ENCODE measurements around the gene TRPC4. TPM values are rescaled to one million over a fixed set of nuclear protein-coding genes. Genes with fewer than 3 reads are reported as not detected.

TRPC4 gene
- total and polyA plus RNA-seq, 12 donors = 0.26 to 3.9 (median 1.0) TPM; not detected in 1

DNA sequence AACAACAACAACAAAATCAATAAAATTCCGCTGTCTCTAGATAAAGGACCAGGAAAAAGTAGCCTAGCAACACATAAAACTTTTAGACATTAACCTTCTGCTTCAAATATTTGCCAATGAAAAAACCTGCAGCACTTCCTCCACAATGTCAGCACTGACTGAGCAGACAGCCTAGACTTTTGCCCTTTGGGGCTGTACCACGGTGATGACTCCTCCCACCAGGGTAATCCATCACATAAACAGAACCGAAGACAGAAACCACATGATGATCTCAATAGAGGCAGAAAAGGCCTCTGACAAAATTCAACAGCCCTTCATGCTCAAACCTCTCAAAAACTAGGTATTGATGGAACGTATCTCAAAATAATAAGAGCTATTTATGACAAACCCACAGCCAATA, 30.2 kb upstream of the TRPC4 start:
- WGBS, 2 donors = 61 to 67% methylated on average over 4 of the region's 4 CpGs
- Histone ChIP-seq H3K9me3 (peaks cover 0 to 18% (median 0%) of the 10 kb centered on the region in 11 donors), H3K27me3 (no peaks in the 10 kb centered on the region), H3K27ac (no peak overlapping the region), H3K4me1 (no peaks in the 10 kb centered on the region), H3K4me3 (no peak overlapping the region), H3K36me3 (no peaks in the 10 kb centered on the region)
- DNase-seq (no peak), ATAC-seq (no peak)
- intact Hi-C loops (cut with DNase I) = no loop called here
- TF ChIP-seq, protein P1, sequence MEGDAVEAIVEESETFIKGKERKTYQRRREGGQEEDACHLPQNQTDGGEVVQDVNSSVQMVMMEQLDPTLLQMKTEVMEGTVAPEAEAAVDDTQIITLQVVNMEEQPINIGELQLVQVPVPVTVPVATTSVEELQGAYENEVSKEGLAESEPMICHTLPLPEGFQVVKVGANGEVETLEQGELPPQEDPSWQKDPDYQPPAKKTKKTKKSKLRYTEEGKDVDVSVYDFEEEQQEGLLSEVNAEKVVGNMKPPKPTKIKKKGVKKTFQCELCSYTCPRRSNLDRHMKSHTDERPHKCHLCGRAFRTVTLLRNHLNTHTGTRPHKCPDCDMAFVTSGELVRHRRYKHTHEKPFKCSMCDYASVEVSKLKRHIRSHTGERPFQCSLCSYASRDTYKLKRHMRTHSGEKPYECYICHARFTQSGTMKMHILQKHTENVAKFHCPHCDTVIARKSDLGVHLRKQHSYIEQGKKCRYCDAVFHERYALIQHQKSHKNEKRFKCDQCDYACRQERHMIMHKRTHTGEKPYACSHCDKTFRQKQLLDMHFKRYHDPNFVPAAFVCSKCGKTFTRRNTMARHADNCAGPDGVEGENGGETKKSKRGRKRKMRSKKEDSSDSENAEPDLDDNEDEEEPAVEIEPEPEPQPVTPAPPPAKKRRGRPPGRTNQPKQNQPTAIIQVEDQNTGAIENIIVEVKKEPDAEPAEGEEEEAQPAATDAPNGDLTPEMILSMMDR (IDR thresholded peaks at IDR 0.05) = no peak

DNA sequence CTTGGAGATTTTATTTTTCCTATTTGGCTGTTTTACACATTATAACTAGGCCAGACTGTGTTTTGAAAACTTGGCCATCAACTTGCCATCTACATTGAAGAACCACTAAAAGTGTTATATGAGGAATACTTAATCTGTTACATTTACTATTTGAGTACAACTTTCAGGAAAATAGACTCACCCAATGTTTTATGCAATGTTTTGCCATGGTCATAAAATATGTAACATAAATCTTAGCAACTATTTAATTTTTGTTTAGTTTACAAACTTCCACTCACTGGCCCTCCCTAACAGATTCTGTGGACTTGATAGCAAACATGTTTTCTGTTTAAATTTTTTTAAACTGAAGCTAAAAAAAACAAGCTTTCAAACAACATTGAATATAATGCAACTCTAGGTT, 23.7 kb upstream of the TRPC4 start:
- Histone ChIP-seq H3K36me3 (no peaks in the 10 kb centered on the region), H3K4me1 (no peaks in the 10 kb centered on the region)
- intact Hi-C loops (cut with DNase I) = no loop called here

GRCh38 chr13:37889820-37890219, 20.2 kb upstream of the TRPC4 start:
- Histone ChIP-seq H3K27ac (no peak overlapping the region), H3K27me3 (no peaks in the 10 kb centered on the region), H3K4me1 (no peaks in the 10 kb centered on the region), H3K9me3 (no peaks in the 10 kb centered on the region), H3K36me3 (no peaks in the 10 kb centered on the region), H3K4me3 (no peak overlapping the region)
- ATAC-seq = no peak
- no peak for DNase-seq
- WGBS, 2 donors = 66 to 68% methylated on average over 4 of the region's 4 CpGs
- TF ChIP-seq, protein P1 (IDR thresholded peaks at IDR 0.05) = no peak
- intact Hi-C loops (cut with DNase I) = no loop called here

More for the DNA sequence above, 23.7 kb upstream of the TRPC4 start:
- TF ChIP-seq, protein P1 (IDR thresholded peaks at IDR 0.05) = no peak
- ATAC-seq (no peak), DNase-seq (no peak)
- Histone ChIP-seq H3K27ac (no peak overlapping the region), H3K9me3 (peaks cover 0 to 3% (median 0%) of the 10 kb centered on the region in 11 donors), H3K4me3 (no peak overlapping the region), H3K27me3 (no peaks in the 10 kb centered on the region)

GRCh38 chr13:37889102-37889501, 19.5 kb upstream of the TRPC4 start:
- Histone ChIP-seq H3K36me3 (no peaks in the 10 kb centered on the region), H3K4me3 (no peak overlapping the region), H3K9me3 (no peaks in the 10 kb centered on the region), H3K27me3 (no peaks in the 10 kb centered on the region), H3K4me1 (no peaks in the 10 kb centered on the region), H3K27ac (no peak overlapping the region)
- intact Hi-C loops (cut with DNase I) = no loop called here
- WGBS, 2 donors = 71 to 77% methylated on average over 2 of the region's 2 CpGs
- TF ChIP-seq, protein P1 (IDR thresholded peaks at IDR 0.05) = no peak
- ATAC-seq = no peak
- DNase-seq = no peak
